GM19239 (cell line): ENCODE data around the gene KCNJ12.

Experiments used
- DNase-seq: peaks from one replicate; pipeline ENCODE4 v3.0.0; 2011; ENCODE audit warnings: low spot score; ENCODE audit not compliant: insufficient read length
- FAIRE-seq: peaks from 2 replicates; lab custom pipeline; 2011; peaks lifted over from hg19 to GRCh38; lab: Jason Lieb, UNC

KCNJ12 gene

GRCh38 chr17:21460358-21460757 is 84.2 kb downstream of the KCNJ12 start:
- DNase-seq (no peak), FAIRE-seq (no peak)

- no peak for DNase-seq
- FAIRE-seq: no peak
Measured at GRCh38 chr17:21462237-21462636, 86.1 kb downstream of the KCNJ12 start.

GRCh38 chr17:21463204-21463661 is 87.1 kb downstream of the KCNJ12 start:
- no peak for FAIRE-seq

GRCh38 chr17:21463779-21464407 is 87.7 kb downstream of the KCNJ12 start:
- FAIRE-seq (no peak), DNase-seq (no peak)

More at GRCh38 chr17:21463204-21463661, 87.1 kb downstream of the KCNJ12 start:
- DNase-seq: no peak

- FAIRE-seq: no peak
Measured at GRCh38 chr17:21464611-21465021, 88.5 kb downstream of the KCNJ12 start.

GRCh38 chr17:21466550-21466949 is 90.4 kb downstream of the KCNJ12 start:
- FAIRE-seq (no peak), DNase-seq (no peak)

More at GRCh38 chr17:21464611-21465021, 88.5 kb downstream of the KCNJ12 start:
- no peak for DNase-seq

GRCh38 chr17:21467196-21467595 is 91.0 kb downstream of the KCNJ12 start:
- FAIRE-seq: no peak
- DNase-seq: no peak

GRCh38 chr17:21467739-21468490 is 91.8 kb downstream of the KCNJ12 start:
- FAIRE-seq (no peak), DNase-seq (no peak)
